ENCODE results near the gene AGPAT1.
"Not testable (repeated sequence)": the region's sequence is repeated elsewhere in the genome, so short reads cannot be mapped to it uniquely, and the experiment has no call there.

Gene AGPAT1

GRCh38 chr6:32198866-32199265 lies 23.0 kb upstream of the AGPAT1 start:
- no peak for DNase-seq (ENCODE audit: low spot score)

GRCh38 chr6:32198345-32198696 lies 22.4 kb upstream of the AGPAT1 start:
- no peak for DNase-seq (ENCODE audit: low spot score)

GRCh38 chr6:32196682-32197616 lies 21.1 kb upstream of the AGPAT1 start:
- DNase-seq (ENCODE audit: low spot score), result no peak

- peak; percentile 89 for DNase-seq (ENCODE audit: low spot score)
These were observed 20.2 kb upstream of the AGPAT1 start for GRCh38 chr6:32195902-32196681.

GRCh38 chr6:32195652-32195901 lies 19.7 kb upstream of the AGPAT1 start:
- DNase-seq (ENCODE audit: low spot score), result peak; percentile 97

GRCh38 chr6:32194825-32195651 lies 19.2 kb upstream of the AGPAT1 start:
- peak; percentile 39 for DNase-seq (ENCODE audit: low spot score)

GRCh38 chr6:32194388-32194787 lies 18.5 kb upstream of the AGPAT1 start:
- DNase-seq (ENCODE audit: low spot score), result no peak

GRCh38 chr6:32193096-32193495 lies 17.2 kb upstream of the AGPAT1 start:
- not testable (repeated sequence) for DNase-seq (ENCODE audit: low spot score)

- DNase-seq (ENCODE audit: low spot score), result no peak
These were observed 16.7 kb upstream of the AGPAT1 start, which contains the start of gene GPSM3 for GRCh38 chr6:32192608-32193039. GPSM3 (minus strand) TSS chr6:32192643; CDS start chr6:32192513, 130 bp downstream.

- no peak for DNase-seq (ENCODE audit: low spot score)
These were observed 16.1 kb upstream of the AGPAT1 start for GRCh38 chr6:32191696-32192607.

GRCh38 chr6:32190911-32191677 lies 15.2 kb upstream of the AGPAT1 start:
- no peak for DNase-seq (ENCODE audit: low spot score)

- DNase-seq (ENCODE audit: low spot score), result peak; percentile 73
These were observed 14.4 kb upstream of the AGPAT1 start, which contains the start of gene PBX2 for GRCh38 chr6:32190054-32190851. PBX2 (minus strand) TSS chr6:32190202; CDS start chr6:32189915, 287 bp downstream.

GRCh38 chr6:32189742-32190053 lies 13.8 kb upstream of the AGPAT1 start:
- no peak for DNase-seq (ENCODE audit: low spot score)

- DNase-seq (ENCODE audit: low spot score), result no peak
These were observed 13.3 kb upstream of the AGPAT1 start for GRCh38 chr6:32189069-32189741.

- DNase-seq (ENCODE audit: low spot score), result no peak
These were observed 12.6 kb upstream of the AGPAT1 start for GRCh38 chr6:32188381-32189068.

GRCh38 chr6:32187725-32188380 lies 12.0 kb upstream of the AGPAT1 start:
- not testable (repeated sequence) for DNase-seq (ENCODE audit: low spot score)

GRCh38 chr6:32187009-32187709 lies 11.3 kb upstream of the AGPAT1 start:
- DNase-seq (ENCODE audit: low spot score), result no peak
